Tibial nerve (tissue), 4 donors: Measurements from ENCODE around the gene TRABD2B. TPM values are rescaled to one million over a fixed set of nuclear protein-coding genes. Genes with fewer than 3 reads are reported as not detected.

Source experiments
- DNase-seq, 2 donors: peaks; one replicate each; pipeline ENCODE4 v3.0.0-alpha.2; 2019; ENCODE audit warnings: low spot score in 2 of 2
- H3K27ac ChIP-seq, 4 donors: fragments of 200-600 bp; sonication (generic) in 3 of 4; one replicate each; pipeline ENCODE4 v1.5.1; 2017 to 2019; ENCODE audit warnings: mild to moderate bottlenecking in 1 of 4
- H3K27me3 ChIP-seq, 2 donors: fragments of 200-600 bp; sonication (generic) in 1 of 2; one replicate each; pipeline versions ENCODE4 v1.5.1 to v1.6.0; 2017 to 2019
- H3K36me3 ChIP-seq, 3 donors: fragments of 200-600 bp; sonication (generic); one replicate each; pipeline ENCODE4 v1.5.1; 2018 to 2019
- H3K4me1 ChIP-seq, 4 donors: fragments of 200-600 bp; sonication (generic) in 3 of 4; one replicate each; pipeline ENCODE4 v1.5.1; 2017 to 2019
- H3K4me3 ChIP-seq, 4 donors: fragments of 200-600 bp; sonication (generic) in 3 of 4; one replicate each; pipeline ENCODE4 v1.5.1; 2017 to 2019; ENCODE audit warnings: mild to moderate bottlenecking in 1 of 4, moderate library complexity in 1 of 4
- H3K9me3 ChIP-seq, 4 donors: fragments of 200-600 bp; sonication (generic) in 3 of 4; one replicate each; pipeline ENCODE4 v1.5.1; 2017 to 2019
- EP300 ChIP-seq, 2 donors: sonication (generic); formaldehyde crosslinking; IDR thresholded peaks; one replicate each; pipeline ENCODE4 v1.6.1; 2017; ENCODE audit warnings: antibody characterized with exemption in 2 of 2, mild to moderate bottlenecking in 1 of 2
- POLR2A ChIP-seq, 2 donors: fragments of 450-650 bp; IDR thresholded peaks; one replicate each; pipeline ENCODE4 v1.6.1; 2017; ENCODE audit warnings: antibody characterized with exemption in 2 of 2, mild to moderate bottlenecking in 2 of 2, moderate library complexity in 2 of 2
- WGBS, 2 donors: methylation state at CpG; one replicate each; pipeline ENCODE4 v1.1.5; 2018; 5-methylcytosine and 5-hydroxymethylcytosine counted together
- total RNA-seq, 4 donors: library from RNA; depleted of rRNA; stranded (reverse); fragments of >200 nt; gene quantifications; one replicate each; pipeline ENCODE4 v1.1.0, GENCODE V29; 2016
- TF ChIP-seq, protein P1 (sequence below), 5 experiments: fragments of 200-600 bp in 3 of 5; fragments of 450-650 bp in 2 of 5; sonication (generic) in 3 of 5; IDR thresholded peaks; one replicate each; pipeline ENCODE4 v1.5.1; 2016 to 2019; ENCODE audit warnings: antibody characterized with exemption in 5 of 5, mild to moderate bottlenecking in 3 of 5, moderate library complexity in 2 of 5

The TRABD2B gene
- total RNA-seq, 4 donors from 2014 or later = 1.3 to 4.1 (median 2.3) TPM

DNA sequence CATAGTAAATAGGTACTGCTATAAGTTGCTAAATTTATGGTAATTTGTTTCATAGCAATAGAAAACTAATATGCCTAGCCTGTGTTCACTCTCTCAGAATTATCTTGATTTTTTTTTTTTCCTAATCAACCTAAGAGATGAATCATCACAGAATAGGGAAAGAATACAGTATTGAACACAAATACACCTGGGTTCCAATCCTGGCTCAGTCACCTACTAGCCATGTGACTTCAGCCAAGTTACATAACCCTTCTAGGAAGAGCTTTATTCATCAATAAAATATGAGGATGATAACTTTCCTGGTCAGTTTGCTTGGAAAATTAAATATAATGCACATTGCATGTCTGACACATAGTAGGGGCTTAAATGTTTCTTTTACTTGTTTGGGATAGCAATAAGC lies 279.8 kb downstream of the TRABD2B start:
- TF ChIP-seq, protein P1, sequence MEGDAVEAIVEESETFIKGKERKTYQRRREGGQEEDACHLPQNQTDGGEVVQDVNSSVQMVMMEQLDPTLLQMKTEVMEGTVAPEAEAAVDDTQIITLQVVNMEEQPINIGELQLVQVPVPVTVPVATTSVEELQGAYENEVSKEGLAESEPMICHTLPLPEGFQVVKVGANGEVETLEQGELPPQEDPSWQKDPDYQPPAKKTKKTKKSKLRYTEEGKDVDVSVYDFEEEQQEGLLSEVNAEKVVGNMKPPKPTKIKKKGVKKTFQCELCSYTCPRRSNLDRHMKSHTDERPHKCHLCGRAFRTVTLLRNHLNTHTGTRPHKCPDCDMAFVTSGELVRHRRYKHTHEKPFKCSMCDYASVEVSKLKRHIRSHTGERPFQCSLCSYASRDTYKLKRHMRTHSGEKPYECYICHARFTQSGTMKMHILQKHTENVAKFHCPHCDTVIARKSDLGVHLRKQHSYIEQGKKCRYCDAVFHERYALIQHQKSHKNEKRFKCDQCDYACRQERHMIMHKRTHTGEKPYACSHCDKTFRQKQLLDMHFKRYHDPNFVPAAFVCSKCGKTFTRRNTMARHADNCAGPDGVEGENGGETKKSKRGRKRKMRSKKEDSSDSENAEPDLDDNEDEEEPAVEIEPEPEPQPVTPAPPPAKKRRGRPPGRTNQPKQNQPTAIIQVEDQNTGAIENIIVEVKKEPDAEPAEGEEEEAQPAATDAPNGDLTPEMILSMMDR (IDR thresholded peaks at IDR 0.05) = no peak
- TF ChIP-seq EP300 (IDR thresholded peaks at IDR 0.05) (no peak), POLR2A (IDR thresholded peaks at IDR 0.05) (no peak)
- H3K27ac ChIP-seq = no peak overlapping the region
- no peaks in the 10 kb centered on the region for H3K36me3 ChIP-seq
- no peaks in the 10 kb centered on the region for H3K9me3 ChIP-seq
- H3K27me3 ChIP-seq = peaks cover 0 to 36% of the 10 kb centered on the region in 2 donors
- no peaks in the 10 kb centered on the region for H3K4me1 ChIP-seq
- no peak for DNase-seq
- H3K4me3 ChIP-seq = no peak overlapping the region

DNA sequence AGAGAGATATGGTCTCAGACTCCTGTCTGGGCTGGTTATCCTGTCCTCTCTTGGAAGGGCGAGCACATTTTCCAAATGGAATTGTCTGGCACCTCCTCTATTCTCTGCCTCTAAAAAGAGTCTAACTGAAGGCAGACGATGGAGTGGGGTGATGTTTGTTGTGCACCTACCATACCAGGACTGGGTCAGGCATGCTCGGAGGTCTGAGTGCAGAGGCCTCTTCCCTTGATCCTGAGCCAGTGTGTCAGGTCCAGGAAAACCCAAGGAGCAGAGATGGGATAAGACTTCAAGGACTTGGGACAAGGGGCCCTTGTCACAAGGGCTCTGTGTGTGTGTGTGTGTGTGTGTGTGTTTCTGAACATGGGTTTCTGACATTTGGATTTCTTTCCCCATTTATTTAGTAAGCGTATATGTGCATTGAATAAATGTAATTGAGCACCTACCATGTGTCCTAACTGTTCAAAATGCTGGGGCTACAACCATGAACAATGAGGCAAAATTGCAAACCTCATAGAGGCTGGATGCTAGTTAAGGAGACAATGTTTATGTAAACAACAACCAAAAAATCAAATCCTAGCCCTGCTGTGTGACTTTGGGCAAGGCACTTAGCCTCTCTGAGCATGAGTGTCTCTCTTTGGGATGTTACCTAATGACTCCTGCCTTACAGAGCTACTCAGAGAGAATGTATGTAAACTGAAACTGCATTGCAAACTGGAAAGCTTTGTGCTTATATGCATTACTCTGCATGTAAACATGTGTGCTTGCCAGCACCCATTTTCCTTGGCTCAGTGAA lies 283.0 kb downstream of the TRABD2B start:
- TF ChIP-seq, protein P1 (IDR thresholded peaks at IDR 0.05) = no peak
- Histone ChIP-seq H3K4me3 (no peak overlapping the region), H3K27ac (no peak overlapping the region), H3K4me1 (peaks cover 0 to 18% (median 9%) of the 10 kb centered on the region in 4 donors), H3K36me3 (no peaks in the 10 kb centered on the region), H3K27me3 (peaks cover 0 to 68% of the 10 kb centered on the region in 2 donors), H3K9me3 (no peaks in the 10 kb centered on the region)
- WGBS, 2 donors = 81 to 86% methylated on average over 4 of the region's 4 CpGs
- DNase-seq = no peak

DNA sequence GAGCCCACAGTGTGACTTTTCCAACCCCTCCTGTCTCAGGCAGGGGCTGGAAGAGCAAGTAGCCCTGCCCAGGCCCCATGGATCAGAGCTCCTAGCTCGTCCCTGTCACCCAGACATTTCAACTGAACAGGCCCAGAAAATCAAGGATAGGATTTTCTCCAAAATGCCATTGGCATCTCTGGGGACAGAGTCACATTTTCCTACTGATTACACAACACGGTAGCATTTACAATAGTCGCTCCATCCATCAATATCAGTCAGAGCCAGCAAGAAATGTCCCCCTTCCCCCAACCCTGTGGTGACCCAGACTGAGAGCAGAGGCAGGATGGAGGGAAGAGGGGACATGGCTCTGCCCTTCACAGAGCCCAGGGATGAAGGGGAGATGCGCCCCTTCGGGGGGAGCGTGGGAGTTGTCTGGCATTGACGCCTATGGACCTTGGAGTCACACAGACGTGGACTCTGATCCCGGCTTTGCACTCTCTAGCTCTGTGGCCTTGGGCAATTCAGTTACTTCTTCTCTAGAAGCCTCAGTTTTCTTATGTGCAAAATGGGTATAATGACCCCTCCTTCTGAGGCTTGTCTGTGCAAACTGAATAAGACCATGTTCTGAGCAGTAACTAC lies 283.7 kb downstream of the TRABD2B start:
- H3K4me1 ChIP-seq = peaks cover 0 to 25% (median 15%) of the 10 kb centered on the region in 4 donors
- DNase-seq = no peak
- 75 to 83% methylated on average over 9 of the region's 9 CpGs for WGBS, 2 donors
- no peak overlapping the region for H3K4me3 ChIP-seq
- peaks cover 0 to 75% of the 10 kb centered on the region in 2 donors for H3K27me3 ChIP-seq
- TF ChIP-seq, protein P1 (IDR thresholded peaks at IDR 0.05) = no peak
- no peak for TF ChIP-seq POLR2A (IDR thresholded peaks at IDR 0.05)
- TF ChIP-seq EP300 (IDR thresholded peaks at IDR 0.05) = no peak
- H3K9me3 ChIP-seq = no peaks in the 10 kb centered on the region
- no peak overlapping the region for H3K27ac ChIP-seq
- H3K36me3 ChIP-seq = no peaks in the 10 kb centered on the region

DNA sequence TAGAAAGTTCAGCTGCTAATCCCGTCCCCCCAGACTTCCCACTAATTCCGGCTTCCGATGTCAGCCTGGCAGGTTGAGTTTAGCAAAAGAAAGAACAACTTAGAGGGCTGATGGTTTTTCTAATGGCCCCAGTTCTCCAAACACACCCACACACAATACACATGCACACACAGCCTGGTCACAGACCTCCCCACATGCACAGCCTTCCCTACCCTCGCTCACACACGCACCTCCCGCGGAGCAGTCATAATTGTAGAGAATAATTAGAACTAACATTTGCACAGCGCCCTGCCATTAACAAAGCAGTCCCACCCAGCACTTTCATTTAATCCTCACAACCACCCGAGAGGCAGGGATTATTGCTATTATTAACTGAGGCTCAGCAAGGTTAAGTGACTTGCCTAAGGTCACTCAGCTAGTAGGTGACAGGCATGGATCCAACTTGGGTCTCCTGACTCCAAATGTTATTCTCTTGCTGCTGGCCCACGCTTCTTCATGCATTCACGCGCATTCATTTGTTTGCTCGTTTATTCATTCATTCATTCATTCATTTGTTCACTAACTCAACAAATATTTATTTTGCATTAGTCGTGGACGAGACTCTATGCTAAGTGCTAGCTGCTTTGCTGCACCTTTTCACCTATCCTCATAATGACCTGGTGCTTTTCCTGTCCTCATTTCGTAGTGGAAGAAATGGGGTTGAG lies 284.4 kb downstream of the TRABD2B start:
- no peak overlapping the region for H3K4me3 ChIP-seq
- H3K4me1 ChIP-seq = peaks cover 0 to 31% (median 15%) of the 10 kb centered on the region in 4 donors
- DNase-seq = no peak
- H3K27ac ChIP-seq = no peak overlapping the region
- WGBS, 2 donors = 83% methylated on average over 16 of the region's 16 CpGs
- no peaks in the 10 kb centered on the region for H3K9me3 ChIP-seq
- no peaks in the 10 kb centered on the region for H3K36me3 ChIP-seq
- TF ChIP-seq, protein P1 (IDR thresholded peaks at IDR 0.05) = no peak
- no peak for TF ChIP-seq EP300 (IDR thresholded peaks at IDR 0.05)
- no peak for TF ChIP-seq POLR2A (IDR thresholded peaks at IDR 0.05)
- H3K27me3 ChIP-seq = peaks cover 0 to 82% of the 10 kb centered on the region in 2 donors
